ENCODE measurements around the gene SMG5.

DNA sequence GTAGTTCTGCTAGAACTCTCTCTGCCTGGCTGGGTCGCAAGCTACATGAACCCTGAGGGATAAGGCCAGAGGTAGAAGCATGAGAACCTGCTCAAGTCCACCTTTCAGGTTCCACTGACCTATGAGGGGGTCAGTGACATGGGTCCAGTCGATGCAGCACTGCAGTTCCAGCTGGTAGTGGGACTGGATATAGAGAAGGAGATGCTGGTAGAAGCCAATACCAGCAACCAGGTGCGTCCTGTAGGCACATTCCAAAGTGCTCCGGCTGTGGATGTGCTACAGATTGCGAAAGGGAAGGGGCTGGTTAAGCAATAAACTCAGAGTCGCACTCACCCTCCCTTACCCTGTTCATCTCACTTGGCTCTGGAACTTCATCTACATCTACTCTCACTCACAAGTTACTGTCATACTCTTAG, 5.7 kb downstream of the SMG5 start:
- TF ChIP-seq POLR2AphosphoS5 (IDR thresholded peaks at IDR 0.05; ENCODE audit: borderline replicate concordance, low read depth, low read length), result no peak
- no peak for TF ChIP-seq EZH2 (IDR thresholded peaks at IDR 0.05)
- no peak for TF ChIP-seq FOXP2 (optimal IDR thresholded peaks at IDR 0.05; ENCODE audit: control extremely low read depth, extremely low read length, insufficient read depth)

Data from SK-N-MC (cell line).